Measurements from ENCODE around the gene USH2A.

DNA sequence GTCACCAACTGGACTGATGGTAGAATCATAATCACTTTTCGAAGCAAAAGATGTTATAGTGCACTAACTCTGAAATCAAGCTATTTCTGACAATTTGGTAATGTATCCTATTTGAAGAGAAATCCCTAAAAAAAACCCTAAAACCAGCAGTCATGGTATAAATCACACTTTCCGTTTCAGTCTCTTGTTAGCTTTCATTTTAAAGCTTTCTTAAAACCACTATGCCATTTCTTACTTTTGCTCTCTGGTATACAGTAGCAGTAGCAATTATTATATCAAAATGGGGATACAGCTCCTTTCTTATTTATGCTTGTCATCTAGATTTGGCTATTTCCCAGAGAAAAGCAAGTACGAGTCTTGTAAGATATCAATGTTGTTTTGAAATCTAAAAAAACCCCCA is 532.8 kb downstream of the USH2A start:
- TF ChIP-seq SP1 (IDR thresholded peaks at IDR 0.05) (no peak), FOXM1 (IDR thresholded peaks at IDR 0.05; ENCODE audit: borderline replicate concordance) (no peak), HDGF (IDR thresholded peaks at IDR 0.05; ENCODE audit: borderline replicate concordance) (no peak), BHLHE40 (IDR thresholded peaks at IDR 0.05; ENCODE audit: borderline replicate concordance) (no peak), SUZ12 (IDR thresholded peaks at IDR 0.05) (no peak), FOXA1 (IDR thresholded peaks at IDR 0.05) (no peak), CTBP1 (IDR thresholded peaks at IDR 0.05; ENCODE audit: borderline replicate concordance) (no peak), FOXK2 (IDR thresholded peaks at IDR 0.05) (no peak), ELF4 (IDR thresholded peaks at IDR 0.05) (no peak), L3MBTL2 (conservative IDR thresholded peaks at IDR 0.05) (no peak), ARNT (IDR thresholded peaks at IDR 0.05) (no peak)
- TF ChIP-seq, protein P1, sequence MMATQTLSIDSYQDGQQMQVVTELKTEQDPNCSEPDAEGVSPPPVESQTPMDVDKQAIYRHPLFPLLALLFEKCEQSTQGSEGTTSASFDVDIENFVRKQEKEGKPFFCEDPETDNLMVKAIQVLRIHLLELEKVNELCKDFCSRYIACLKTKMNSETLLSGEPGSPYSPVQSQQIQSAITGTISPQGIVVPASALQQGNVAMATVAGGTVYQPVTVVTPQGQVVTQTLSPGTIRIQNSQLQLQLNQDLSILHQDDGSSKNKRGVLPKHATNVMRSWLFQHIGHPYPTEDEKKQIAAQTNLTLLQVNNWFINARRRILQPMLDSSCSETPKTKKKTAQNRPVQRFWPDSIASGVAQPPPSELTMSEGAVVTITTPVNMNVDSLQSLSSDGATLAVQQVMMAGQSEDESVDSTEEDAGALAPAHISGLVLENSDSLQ (IDR thresholded peaks at IDR 0.05) = no peak

Data from HEK293T (cell line).